Activated T-helper 17 cell treated with anti-CD3 and anti-CD28 coated beads, Interleukin-2, amount 50 U/mL, for 72 hours (primary cell): Measurements from ENCODE around the gene SLC7A9. TPM values are rescaled to one million over a fixed set of nuclear protein-coding genes. Genes with fewer than 3 reads are reported as not detected.

ENCODE experiments used
- ATAC-seq: fragments of 150-1000 bp; cut with Tn5 transposase; replicated peaks from 2 replicates; pipeline ENCODE4 v1.10.0; 2021; ENCODE audit warnings: mild to moderate bottlenecking, moderate library complexity
- H3K27ac Mint-ChIP-seq: one replicate; pipeline ENCODE4 v1.8.0; 2022; ENCODE audit warnings: mixed read lengths
- H3K27me3 Mint-ChIP-seq: one replicate; pipeline ENCODE4 v1.8.0; 2022; ENCODE audit warnings: mixed read lengths
- H3K36me3 Mint-ChIP-seq: one replicate; pipeline ENCODE4 v1.8.0; 2022; ENCODE audit warnings: low read depth, mild to moderate bottlenecking, mixed read lengths
- H3K4me1 Mint-ChIP-seq: one replicate; pipeline ENCODE4 v1.8.0; 2022; ENCODE audit warnings: mixed read lengths
- H3K4me3 Mint-ChIP-seq: one replicate; pipeline ENCODE4 v1.8.0; 2022; ENCODE audit warnings: mild to moderate bottlenecking, mixed read lengths
- H3K9me3 Mint-ChIP-seq: one replicate; pipeline ENCODE4 v1.8.0; 2022; ENCODE audit warnings: mixed read lengths
- total RNA-seq, 2 donors: library from RNA; stranded (reverse); gene quantifications; one replicate each; pipeline ENCODE4 v1.2.3, GENCODE V29; 2022

The SLC7A9 gene
- total RNA-seq, 2 donors from 2014 or later: 0.56 TPM; not detected in 1

GRCh38 chr19:32817569-32818476 is 51.7 kb downstream of the SLC7A9 start:
- Mint-ChIP-seq H3K27ac (no peak overlapping the region), H3K36me3 (no peaks in the 10 kb centered on the region), H3K4me3 (no peak overlapping the region), H3K9me3 (no peaks in the 10 kb centered on the region), H3K4me1 (no peaks in the 10 kb centered on the region), H3K27me3 (peaks cover 3% of the 10 kb centered on the region)
- ATAC-seq: no peak

- ATAC-seq: no peak
- H3K36me3 Mint-ChIP-seq: no peaks in the 10 kb centered on the region
- no peaks in the 10 kb centered on the region for H3K9me3 Mint-ChIP-seq
- no peak overlapping the region for H3K27ac Mint-ChIP-seq
- H3K27me3 Mint-ChIP-seq: peaks cover 1% of the 10 kb centered on the region
- H3K4me3 Mint-ChIP-seq: no peak overlapping the region
- no peaks in the 10 kb centered on the region for H3K4me1 Mint-ChIP-seq
Observed at GRCh38 chr19:32816555-32817099, 52.9 kb downstream of the SLC7A9 start.

- no peak for ATAC-seq
- Mint-ChIP-seq H3K27me3 (no peaks in the 10 kb centered on the region), H3K4me1 (no peaks in the 10 kb centered on the region), H3K27ac (no peak overlapping the region), H3K36me3 (no peaks in the 10 kb centered on the region), H3K9me3 (no peaks in the 10 kb centered on the region), H3K4me3 (no peak overlapping the region)
Observed at GRCh38 chr19:32814624-32815023, 54.9 kb downstream of the SLC7A9 start.

- no peaks in the 10 kb centered on the region for H3K36me3 Mint-ChIP-seq
- H3K27ac Mint-ChIP-seq: no peak overlapping the region
- no peaks in the 10 kb centered on the region for H3K27me3 Mint-ChIP-seq
- no peak overlapping the region for H3K4me3 Mint-ChIP-seq
- peaks cover 7% of the 10 kb centered on the region for H3K4me1 Mint-ChIP-seq
- no peaks in the 10 kb centered on the region for H3K9me3 Mint-ChIP-seq
- no peak for ATAC-seq
Observed at GRCh38 chr19:32813862-32814425, 55.6 kb downstream of the SLC7A9 start.

GRCh38 chr19:32812571-32812970 is 57.0 kb downstream of the SLC7A9 start:
- no peak for ATAC-seq
- no peaks in the 10 kb centered on the region for H3K36me3 Mint-ChIP-seq

GRCh38 chr19:32812036-32812435 is 57.5 kb downstream of the SLC7A9 start:
- H3K27me3 Mint-ChIP-seq: no peaks in the 10 kb centered on the region
- H3K4me1 Mint-ChIP-seq: peaks cover 7% of the 10 kb centered on the region
- no peak overlapping the region for H3K4me3 Mint-ChIP-seq
- no peak overlapping the region for H3K27ac Mint-ChIP-seq
- no peak for ATAC-seq
- H3K9me3 Mint-ChIP-seq: no peaks in the 10 kb centered on the region
- H3K36me3 Mint-ChIP-seq: no peaks in the 10 kb centered on the region

More at GRCh38 chr19:32812571-32812970, 57.0 kb downstream of the SLC7A9 start:
- H3K27me3 Mint-ChIP-seq: no peaks in the 10 kb centered on the region
- H3K4me3 Mint-ChIP-seq: no peak overlapping the region
- H3K27ac Mint-ChIP-seq: no peak overlapping the region
- H3K9me3 Mint-ChIP-seq: no peaks in the 10 kb centered on the region
- H3K4me1 Mint-ChIP-seq: peaks cover 7% of the 10 kb centered on the region

GRCh38 chr19:32811151-32811550 is 58.4 kb downstream of the SLC7A9 start:
- no peaks in the 10 kb centered on the region for H3K36me3 Mint-ChIP-seq
- no peak for ATAC-seq
- H3K9me3 Mint-ChIP-seq: no peaks in the 10 kb centered on the region
- H3K4me1 Mint-ChIP-seq: peaks cover 7% of the 10 kb centered on the region
- no peak overlapping the region for H3K4me3 Mint-ChIP-seq
- no peaks in the 10 kb centered on the region for H3K27me3 Mint-ChIP-seq
- H3K27ac Mint-ChIP-seq: no peak overlapping the region

GRCh38 chr19:32810452-32810851 is 59.1 kb downstream of the SLC7A9 start:
- Mint-ChIP-seq H3K4me3 (peak overlapping the region; percentile 29), H3K27ac (peak overlapping the region; percentile 51), H3K36me3 (no peaks in the 10 kb centered on the region), H3K27me3 (no peaks in the 10 kb centered on the region), H3K9me3 (no peaks in the 10 kb centered on the region), H3K4me1 (peaks cover 7% of the 10 kb centered on the region)
- ATAC-seq: no peak

- H3K36me3 Mint-ChIP-seq: no peaks in the 10 kb centered on the region
- H3K27me3 Mint-ChIP-seq: no peaks in the 10 kb centered on the region
- peak overlapping the region; percentile 51 for H3K27ac Mint-ChIP-seq
- H3K9me3 Mint-ChIP-seq: no peaks in the 10 kb centered on the region
- ATAC-seq: peak; percentile 38
- peaks cover 7% of the 10 kb centered on the region for H3K4me1 Mint-ChIP-seq
- H3K4me3 Mint-ChIP-seq: peak overlapping the region; percentile 29
Observed at GRCh38 chr19:32809754-32810153, 59.8 kb downstream of the SLC7A9 start.

GRCh38 chr19:32809254-32809653 is 60.3 kb downstream of the SLC7A9 start:
- peak; percentile 32 for ATAC-seq
- H3K9me3 Mint-ChIP-seq: no peaks in the 10 kb centered on the region
- H3K4me3 Mint-ChIP-seq: peak overlapping the region; percentile 29
- H3K36me3 Mint-ChIP-seq: no peaks in the 10 kb centered on the region
- H3K27ac Mint-ChIP-seq: peak overlapping the region; percentile 51
- no peaks in the 10 kb centered on the region for H3K27me3 Mint-ChIP-seq
- peaks cover 7% of the 10 kb centered on the region for H3K4me1 Mint-ChIP-seq

GRCh38 chr19:32808236-32808635 is 61.3 kb downstream of the SLC7A9 start:
- no peak overlapping the region for H3K4me3 Mint-ChIP-seq
- H3K27me3 Mint-ChIP-seq: no peaks in the 10 kb centered on the region
- H3K9me3 Mint-ChIP-seq: no peaks in the 10 kb centered on the region
- H3K36me3 Mint-ChIP-seq: no peaks in the 10 kb centered on the region
- H3K27ac Mint-ChIP-seq: no peak overlapping the region
- no peak for ATAC-seq
- peaks cover 7% of the 10 kb centered on the region for H3K4me1 Mint-ChIP-seq

- no peak for ATAC-seq
- Mint-ChIP-seq H3K27ac (no peak overlapping the region), H3K4me1 (no peaks in the 10 kb centered on the region), H3K9me3 (no peaks in the 10 kb centered on the region), H3K36me3 (no peaks in the 10 kb centered on the region), H3K4me3 (no peak overlapping the region), H3K27me3 (no peaks in the 10 kb centered on the region)
Observed at GRCh38 chr19:32802840-32803239, 66.7 kb downstream of the SLC7A9 start.

- no peak for ATAC-seq
- Mint-ChIP-seq H3K4me3 (no peak overlapping the region), H3K36me3 (no peaks in the 10 kb centered on the region), H3K4me1 (peaks cover 1% of the 10 kb centered on the region), H3K9me3 (no peaks in the 10 kb centered on the region), H3K27me3 (no peaks in the 10 kb centered on the region), H3K27ac (no peak overlapping the region)
Observed at GRCh38 chr19:32800754-32801153, 68.8 kb downstream of the SLC7A9 start.

GRCh38 chr19:32800191-32800590 is 69.4 kb downstream of the SLC7A9 start:
- ATAC-seq: no peak
- H3K4me1 Mint-ChIP-seq: peaks cover 6% of the 10 kb centered on the region
- H3K9me3 Mint-ChIP-seq: no peaks in the 10 kb centered on the region

GRCh38 chr19:32798201-32798600 is 71.4 kb downstream of the SLC7A9 start:
- H3K4me3 Mint-ChIP-seq: no peak overlapping the region
- ATAC-seq: no peak
- no peaks in the 10 kb centered on the region for H3K36me3 Mint-ChIP-seq
- H3K27me3 Mint-ChIP-seq: no peaks in the 10 kb centered on the region
- H3K9me3 Mint-ChIP-seq: no peaks in the 10 kb centered on the region
- H3K4me1 Mint-ChIP-seq: peaks cover 11% of the 10 kb centered on the region
- H3K27ac Mint-ChIP-seq: no peak overlapping the region

More at GRCh38 chr19:32800191-32800590, 69.4 kb downstream of the SLC7A9 start:
- Mint-ChIP-seq H3K36me3 (no peaks in the 10 kb centered on the region), H3K27me3 (no peaks in the 10 kb centered on the region), H3K4me3 (no peak overlapping the region), H3K27ac (no peak overlapping the region)
